Hepatocyte (in vitro differentiated cells): Measurements from ENCODE around the gene STK10.

Experiments used
- CTCF ChIP-seq: fragments of 200-600 bp; sonication (generic); IDR thresholded peaks from 2 replicates; pipeline ENCODE4 v1.5.1; 2016; ENCODE audit warnings: antibody characterized with exemption, mild to moderate bottlenecking; ENCODE audit not compliant: poor library complexity
- EZH2 ChIP-seq: fragments of 200-600 bp; sonication (generic); IDR thresholded peaks from 2 replicates; pipeline ENCODE4 v1.6.1; 2016; ENCODE audit warnings: antibody characterized with exemption, mild to moderate bottlenecking, borderline replicate concordance
- EZH2phosphoT487 ChIP-seq: fragments of 200-600 bp; sonication (generic); IDR thresholded peaks from one replicate; pipeline ENCODE4 v1.6.1; 2018; ENCODE audit warnings: antibody characterized with exemption, mild to moderate bottlenecking, low read depth, moderate library complexity; ENCODE audit not compliant: unreplicated experiment, severe bottlenecking

- TF ChIP-seq CTCF, result no peak
- TF ChIP-seq EZH2, result no peak
- no peak for TF ChIP-seq EZH2phosphoT487
These were observed 19.7 kb downstream of the STK10 start for GRCh38 chr5:172168311-172168710.
